Activated CD8-positive, alpha-beta memory T cell treated with anti-CD3 and anti-CD28 coated beads for 4 hours (primary cell): ENCODE measurements around the gene ARHGAP9.

Experiments
- DNase-seq, 2 donors: peaks; one replicate each; pipeline ENCODE4 v3.0.0-alpha.2; 2020; ENCODE audit warnings: low read depth in 2 of 2

ARHGAP9 gene

GRCh38 chr12:57491393-57492280 is 12.0 kb upstream of the ARHGAP9 start:
- DNase-seq: no peak

- no peak for DNase-seq
Observed at GRCh38 chr12:57490126-57490525, 10.5 kb upstream of the ARHGAP9 start.

DNA sequence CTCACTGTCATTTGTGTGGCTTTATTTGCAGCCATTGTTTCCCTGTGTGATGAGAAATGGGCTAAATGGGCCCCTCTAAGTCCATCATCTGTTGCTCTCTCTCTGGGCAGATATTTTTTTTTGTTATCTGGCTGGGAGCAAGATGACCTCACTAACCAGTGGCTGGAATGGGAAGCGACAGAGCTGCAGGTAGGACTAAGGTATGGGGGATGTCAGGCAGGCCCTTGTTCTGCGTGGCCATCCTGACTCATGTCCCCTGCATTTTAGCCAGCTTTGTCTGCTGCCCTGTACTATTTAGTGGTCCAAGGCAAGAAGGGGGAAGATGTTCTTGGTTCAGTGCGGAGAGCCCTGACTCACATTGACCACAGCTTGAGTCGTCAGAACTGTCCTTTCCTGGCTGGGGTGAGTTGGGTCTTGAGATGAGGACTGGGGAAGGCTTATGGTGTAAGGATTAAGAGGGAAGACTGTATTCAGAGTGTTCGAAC is 9.5 kb upstream of the ARHGAP9 start:
- no peak for DNase-seq

- DNase-seq: no peak
Observed at GRCh38 chr12:57488402-57489156, 8.9 kb upstream of the ARHGAP9 start.

- DNase-seq: peak; percentile 85 to 88
Observed at GRCh38 chr12:57487597-57488401, 8.1 kb upstream of the ARHGAP9 start, which contains the start of gene MARS1. MARS1 (plus strand) TSS chr12:57488068; CDS start chr12:57488091, 23 bp downstream.

- no peak for DNase-seq
Observed at GRCh38 chr12:57487055-57487596, 7.5 kb upstream of the ARHGAP9 start.

GRCh38 chr12:57485695-57486094 is 6.0 kb upstream of the ARHGAP9 start:
- no peak for DNase-seq

DNA sequence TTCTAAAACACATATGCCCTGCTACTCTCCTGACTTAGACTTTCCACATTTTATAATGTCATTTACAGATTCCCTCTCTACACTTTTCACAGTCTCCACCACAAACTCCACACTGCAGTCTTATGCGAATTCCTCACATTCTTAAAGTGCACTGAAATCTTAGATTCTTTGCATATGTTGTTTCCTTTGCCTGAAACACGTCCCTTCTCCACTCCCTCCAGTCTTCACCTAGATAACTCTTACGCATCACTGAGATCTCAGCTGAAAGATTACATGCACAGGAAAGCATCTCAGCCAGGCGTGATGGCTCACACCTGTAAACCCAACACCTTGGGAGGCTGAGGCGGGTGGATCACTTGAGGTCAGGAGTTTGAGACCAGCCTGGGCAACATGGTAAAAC is 3.8 kb upstream of the ARHGAP9 start:
- no peak for DNase-seq

GRCh38 chr12:57481671-57482070 is 2.0 kb upstream of the ARHGAP9 start:
- DNase-seq: no peak

DNA sequence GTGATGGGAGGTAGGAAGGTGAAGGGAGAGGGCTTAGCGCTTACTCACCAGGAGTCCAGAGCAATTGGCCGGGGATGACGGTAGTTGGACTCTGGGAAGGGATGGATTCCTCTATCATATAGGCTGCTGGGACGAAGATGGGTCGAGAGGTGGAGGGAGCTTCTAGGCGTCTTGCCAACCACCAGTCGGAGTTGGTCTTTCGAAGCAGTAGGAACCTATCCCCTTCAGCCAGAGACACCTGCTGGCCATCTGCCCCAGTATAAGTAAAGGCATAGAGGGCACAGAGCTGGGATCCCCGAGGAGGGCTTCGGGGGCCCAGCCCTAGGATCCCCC is 657 bp downstream of the ARHGAP9 start:
- no peak for DNase-seq

GRCh38 chr12:57477710-57478681 is 1.7 kb downstream of the ARHGAP9 start:
- peak in 1 of 2 donors; percentile 27 for DNase-seq

DNA sequence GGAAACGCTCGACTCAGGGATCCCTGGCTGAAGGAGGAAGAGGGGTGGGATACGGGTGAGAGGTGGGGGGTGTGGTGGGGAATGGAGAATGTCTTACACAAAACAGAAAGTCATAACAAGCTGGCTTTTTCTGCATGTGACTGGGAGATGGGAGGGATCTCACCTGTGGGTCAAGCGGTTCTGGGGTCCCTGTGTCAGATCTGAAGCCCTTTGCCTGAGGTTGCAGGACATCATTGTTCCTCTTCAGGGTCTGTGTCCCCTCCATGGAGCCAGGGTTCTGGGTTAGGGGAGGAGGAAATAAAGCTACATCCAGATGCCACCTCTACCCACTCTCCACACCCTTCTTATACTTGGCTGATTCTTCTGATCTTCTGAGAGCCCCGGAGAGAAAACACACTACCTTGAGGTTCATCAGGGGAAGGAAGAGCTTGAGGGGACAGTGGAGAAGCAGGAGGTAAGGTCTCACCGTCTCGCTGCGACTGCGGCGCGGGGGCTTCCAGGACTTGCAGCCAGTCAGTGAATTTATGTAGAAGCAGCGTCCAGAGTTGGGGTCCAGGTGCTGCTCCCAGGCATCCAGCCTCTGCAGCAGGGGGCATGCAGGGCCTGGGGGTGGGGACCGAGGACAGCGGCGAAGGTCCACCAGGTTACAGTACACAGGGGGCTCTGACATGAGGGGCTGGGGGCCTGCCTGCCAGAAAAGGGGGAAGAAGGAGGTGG is 2.5 kb downstream of the ARHGAP9 start:
- DNase-seq: no peak

DNA sequence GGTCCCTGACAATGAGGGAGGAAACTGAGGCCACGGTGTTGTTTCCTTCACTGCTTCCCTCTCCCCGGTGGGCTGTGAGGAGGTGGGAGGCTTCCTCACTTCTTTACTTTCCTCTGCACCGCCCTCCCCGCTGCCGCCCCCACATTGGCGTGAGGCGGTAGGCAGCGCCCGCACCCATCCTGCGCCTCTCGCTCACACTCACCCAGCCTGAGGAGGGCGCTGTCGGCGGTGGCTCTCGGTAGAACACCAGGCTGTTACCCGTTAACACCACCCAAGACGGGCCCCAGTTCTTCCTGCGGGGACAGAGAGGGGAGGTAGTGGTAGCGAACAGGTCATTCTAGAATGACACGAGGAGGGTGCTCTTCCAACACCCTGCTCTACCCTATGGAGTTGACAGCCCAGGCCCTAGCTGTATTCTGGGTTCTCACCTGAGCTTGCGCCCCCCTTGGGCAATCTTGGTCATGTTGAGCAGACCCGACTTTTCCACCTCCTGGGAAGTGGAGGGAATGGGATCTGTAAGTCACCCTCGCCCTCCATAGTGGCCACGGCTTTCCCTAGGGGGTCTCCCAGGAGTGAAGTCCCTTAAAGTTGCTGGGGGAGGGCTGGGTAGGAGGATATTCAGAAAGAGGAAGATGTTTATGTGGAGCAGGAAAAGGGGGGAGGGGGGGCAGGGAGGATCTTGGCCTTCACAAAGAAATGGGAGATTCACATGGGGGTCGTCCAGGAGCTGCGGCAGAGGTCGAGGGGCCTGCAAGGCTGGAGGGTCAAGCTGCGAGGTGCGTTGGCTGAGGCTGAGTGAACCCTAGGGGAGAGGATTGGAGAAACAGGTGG is 3.3 kb downstream of the ARHGAP9 start:
- no peak for DNase-seq

- no peak for DNase-seq
Observed at GRCh38 chr12:57475271-57476161, 4.2 kb downstream of the ARHGAP9 start.

DNA sequence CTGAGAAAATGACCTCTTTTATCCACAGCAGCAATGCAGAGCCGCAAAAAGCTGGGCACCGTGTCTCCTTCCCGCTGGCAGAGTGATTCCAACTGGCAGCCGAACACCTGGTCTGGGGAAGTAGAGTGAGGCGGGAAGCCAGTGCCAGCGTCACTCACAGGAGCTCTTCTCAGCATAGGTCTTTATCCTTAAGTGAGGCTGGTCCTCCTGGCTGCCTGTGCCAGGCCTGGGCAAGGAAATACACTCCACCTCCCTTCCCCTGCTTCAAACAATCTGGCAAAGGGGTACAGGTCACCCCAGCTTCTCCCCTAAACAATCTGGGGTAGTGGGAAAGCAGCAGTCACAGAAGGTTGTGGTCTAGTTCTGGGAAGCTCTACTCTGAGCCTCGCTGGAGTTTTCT is 4.8 kb downstream of the ARHGAP9 start:
- no peak for DNase-seq

DNA sequence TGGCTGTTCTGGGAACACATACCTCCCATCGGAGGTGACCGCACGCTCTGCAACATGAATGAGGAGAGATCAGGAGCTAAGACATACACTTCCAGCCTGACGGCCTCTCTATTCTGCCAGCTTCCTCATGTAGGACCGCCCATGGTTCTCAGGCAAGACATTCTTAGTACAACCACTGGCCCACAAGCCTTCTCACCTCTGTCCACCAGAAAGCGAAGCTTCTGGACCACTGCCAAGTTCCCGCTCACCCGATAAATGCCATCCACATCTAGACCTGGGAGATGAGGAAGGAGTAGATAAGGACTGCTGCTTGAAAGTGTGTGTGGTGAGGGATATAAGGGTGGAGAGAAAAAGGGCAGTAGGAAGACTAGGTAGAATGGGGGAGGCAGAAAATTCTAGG is 5.2 kb downstream of the ARHGAP9 start:
- DNase-seq: no peak

- DNase-seq: no peak
Observed at GRCh38 chr12:57473886-57474285, 5.8 kb downstream of the ARHGAP9 start.

DNA sequence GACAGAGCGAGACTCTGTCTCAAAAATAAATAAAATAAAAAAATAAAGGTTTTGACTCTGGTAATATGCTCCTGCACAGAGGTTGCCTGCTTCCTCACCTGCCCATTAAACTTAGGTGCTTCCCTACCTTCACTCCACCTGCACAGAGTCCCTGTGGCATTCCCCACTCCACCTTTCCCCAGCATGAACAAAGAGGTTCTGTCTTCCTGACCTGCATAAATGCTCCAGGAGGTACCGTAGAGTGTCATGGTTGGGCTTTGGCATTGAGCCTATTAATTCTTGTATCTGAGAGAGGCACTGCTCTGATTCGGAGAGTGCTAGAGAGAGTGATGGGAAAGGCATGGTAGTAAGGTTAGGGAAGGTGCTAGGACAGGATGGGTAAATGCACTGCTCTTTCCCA is 6.3 kb downstream of the ARHGAP9 start:
- DNase-seq: no peak
